DOHH2 (cell line): ENCODE measurements around the gene GRIA1.

Source experiments
- EZH2phosphoT487 ChIP-seq: fragments of 200-600 bp; sonication (generic); IDR thresholded peaks from 2 replicates; pipeline ENCODE4 v1.6.1; 2017; ENCODE audit warnings: borderline replicate concordance, mild to moderate bottlenecking, antibody characterized with exemption, low read length, moderate library complexity, mixed read lengths
- TF ChIP-seq, protein P1 (sequence below): fragments of 200-600 bp; sonication (generic); IDR thresholded peaks from one replicate; pipeline ENCODE4 v1.5.1; 2014; ENCODE audit warnings: antibody characterized with exemption, mild to moderate bottlenecking, low read depth, low read length; ENCODE audit not compliant: poor library complexity, severe bottlenecking

DNA sequence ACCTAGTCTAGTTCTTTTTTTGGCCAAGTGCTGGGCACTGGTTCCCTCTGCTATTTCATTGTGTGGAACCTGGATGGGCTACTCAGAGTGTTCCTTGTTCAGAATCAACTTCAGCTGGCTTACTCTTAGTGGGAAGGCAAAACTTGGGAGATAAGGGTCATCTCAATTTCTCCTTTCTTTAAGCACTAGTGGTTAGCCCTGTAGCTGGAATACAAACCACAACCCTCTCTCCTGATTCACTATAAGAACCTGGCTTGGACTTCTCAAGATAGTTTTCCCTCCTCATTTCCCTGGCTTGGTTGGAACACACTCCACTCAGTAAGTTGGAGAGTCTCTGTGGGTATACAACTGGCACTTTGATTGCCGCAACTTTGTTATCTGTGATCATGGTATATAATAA lies 35.1 kb downstream of the GRIA1 start:
- TF ChIP-seq, protein P1, sequence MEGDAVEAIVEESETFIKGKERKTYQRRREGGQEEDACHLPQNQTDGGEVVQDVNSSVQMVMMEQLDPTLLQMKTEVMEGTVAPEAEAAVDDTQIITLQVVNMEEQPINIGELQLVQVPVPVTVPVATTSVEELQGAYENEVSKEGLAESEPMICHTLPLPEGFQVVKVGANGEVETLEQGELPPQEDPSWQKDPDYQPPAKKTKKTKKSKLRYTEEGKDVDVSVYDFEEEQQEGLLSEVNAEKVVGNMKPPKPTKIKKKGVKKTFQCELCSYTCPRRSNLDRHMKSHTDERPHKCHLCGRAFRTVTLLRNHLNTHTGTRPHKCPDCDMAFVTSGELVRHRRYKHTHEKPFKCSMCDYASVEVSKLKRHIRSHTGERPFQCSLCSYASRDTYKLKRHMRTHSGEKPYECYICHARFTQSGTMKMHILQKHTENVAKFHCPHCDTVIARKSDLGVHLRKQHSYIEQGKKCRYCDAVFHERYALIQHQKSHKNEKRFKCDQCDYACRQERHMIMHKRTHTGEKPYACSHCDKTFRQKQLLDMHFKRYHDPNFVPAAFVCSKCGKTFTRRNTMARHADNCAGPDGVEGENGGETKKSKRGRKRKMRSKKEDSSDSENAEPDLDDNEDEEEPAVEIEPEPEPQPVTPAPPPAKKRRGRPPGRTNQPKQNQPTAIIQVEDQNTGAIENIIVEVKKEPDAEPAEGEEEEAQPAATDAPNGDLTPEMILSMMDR, result no peak
- no peak for TF ChIP-seq EZH2phosphoT487
